HK-2 (cell line): Measurements from ENCODE around the gene TSPEAR.
"Not testable (repeated sequence)": the region's sequence is repeated elsewhere in the genome, so short reads cannot be mapped to it uniquely, and the experiment has no call there.

Experiments
- DNase-seq: peaks from one replicate; pipeline ENCODE4 v3.0.0-alpha.2; 2018; ENCODE audit not compliant: unreplicated experiment

TSPEAR gene

DNA sequence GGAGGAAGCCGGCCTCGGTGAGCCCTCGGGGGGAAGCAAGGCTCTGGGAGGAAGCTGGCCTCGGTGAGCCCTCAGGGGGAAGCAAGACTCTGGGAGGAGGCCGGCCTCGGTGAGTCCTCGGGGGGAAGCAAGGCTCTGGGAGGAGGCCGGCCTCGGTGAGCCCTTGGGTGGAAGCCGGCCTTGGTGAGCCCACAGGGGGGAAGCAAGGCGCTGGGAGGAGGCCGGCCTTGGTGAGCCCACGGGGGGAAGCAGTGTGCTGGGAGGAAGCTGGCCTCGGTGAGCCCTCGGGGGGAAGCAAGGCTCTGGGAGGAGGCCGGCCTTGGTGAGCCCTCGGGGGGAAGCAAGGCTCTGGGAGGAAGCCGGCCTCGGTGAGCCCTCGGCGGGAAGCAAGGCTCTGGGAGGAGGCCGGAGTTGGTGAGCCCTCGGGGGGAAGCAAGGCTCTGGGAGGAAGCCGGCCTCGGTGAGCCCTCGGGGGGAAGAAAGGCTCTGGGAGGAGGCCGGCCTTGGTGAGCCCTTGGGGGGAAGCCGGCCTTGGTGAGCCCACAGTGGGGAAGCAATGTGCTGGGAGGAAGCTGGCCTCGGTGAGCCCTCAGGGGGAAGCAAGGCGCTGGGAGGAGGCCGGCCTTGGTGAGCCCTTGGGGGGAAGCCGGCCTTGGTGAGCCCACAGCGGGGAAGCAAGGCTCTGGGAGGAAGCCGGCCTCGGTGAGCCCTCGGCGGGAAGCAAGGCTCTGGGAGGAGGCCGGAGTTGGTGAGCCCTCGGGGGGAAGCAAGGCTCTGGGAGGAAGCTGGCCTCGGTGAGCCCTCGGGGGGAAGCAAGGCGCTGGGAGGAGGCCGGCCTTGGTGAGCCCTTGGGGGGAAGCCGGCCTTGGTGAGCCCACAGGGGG is 208.1 kb downstream of the TSPEAR start:
- not testable (repeated sequence) for DNase-seq

DNA sequence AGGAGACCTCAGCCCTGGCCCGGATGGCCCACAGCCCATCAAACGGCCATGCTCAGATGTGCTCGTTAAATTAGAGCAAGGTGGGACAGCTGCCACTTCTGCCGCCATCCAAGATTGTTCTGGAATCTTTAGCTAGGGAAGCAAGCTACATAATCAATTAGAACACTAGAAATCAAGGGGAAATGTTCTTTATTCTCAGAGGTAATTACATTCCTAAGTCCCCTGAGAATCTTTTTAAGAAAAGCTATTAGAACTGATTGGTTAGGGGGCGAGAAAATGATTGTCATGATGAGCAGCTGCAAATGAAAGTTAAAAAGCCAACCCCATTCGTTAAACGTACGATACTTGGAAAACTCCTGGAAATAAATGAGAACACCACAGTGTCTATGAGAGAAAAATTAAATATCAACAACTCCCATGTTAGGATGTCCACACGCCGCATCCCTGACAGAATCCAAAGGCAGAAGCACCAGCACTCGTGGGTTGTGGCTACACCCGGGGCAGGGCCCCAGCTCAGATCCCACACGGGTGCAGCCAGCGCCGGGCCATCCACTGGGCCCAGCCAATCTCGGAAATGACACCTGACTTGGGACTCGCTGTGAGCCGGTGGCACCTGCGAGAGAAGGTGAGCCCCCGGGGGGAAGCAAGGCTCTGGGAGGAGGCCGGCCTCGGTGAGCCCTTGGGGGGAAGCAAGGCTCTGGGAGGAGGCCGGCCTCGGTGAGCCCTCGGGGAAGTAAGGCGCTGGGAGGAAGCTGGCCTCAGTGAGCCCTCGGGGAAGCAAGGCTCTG is 209.0 kb downstream of the TSPEAR start:
- no peak for DNase-seq

DNA sequence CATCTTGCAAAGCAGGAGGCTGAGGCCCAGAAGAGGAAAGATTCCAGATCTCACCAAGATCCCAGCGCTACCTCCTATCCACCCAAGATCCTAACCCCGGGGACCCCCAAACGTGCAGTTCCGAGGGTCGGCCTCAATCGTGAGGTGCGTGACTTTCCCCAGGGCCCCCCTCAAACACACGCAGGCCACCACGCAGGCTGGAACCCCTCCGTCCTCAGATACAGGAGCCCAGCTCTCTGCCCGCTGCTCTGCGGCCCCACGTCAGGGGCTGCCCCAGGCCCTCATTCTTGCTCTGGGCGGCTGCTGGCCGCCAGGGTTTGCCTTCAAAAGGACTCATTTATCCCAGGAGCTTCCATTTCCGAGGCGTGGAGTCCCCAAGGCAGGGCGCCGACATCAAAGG is 211.3 kb downstream of the TSPEAR start:
- DNase-seq = no peak

DNA sequence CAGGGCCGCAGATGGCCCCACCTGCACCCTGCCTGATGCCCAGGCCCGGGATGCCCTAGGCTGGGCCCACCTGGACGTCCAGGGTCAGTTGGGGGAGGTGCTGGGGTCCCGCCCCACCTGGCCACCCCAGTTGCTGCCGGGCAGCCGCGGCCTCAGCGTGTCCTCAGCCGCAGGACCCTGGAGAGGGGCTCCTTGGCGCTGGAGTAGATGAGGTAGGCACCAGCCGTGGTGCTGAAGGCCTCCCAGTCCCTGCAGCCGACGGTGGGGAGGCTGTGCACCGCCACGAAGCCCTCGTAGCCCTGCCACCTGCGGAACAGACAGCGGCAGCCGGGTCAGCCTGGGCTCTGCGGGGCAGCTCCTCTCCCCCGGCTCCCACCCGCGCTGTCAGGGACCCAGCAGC is 211.7 kb downstream of the TSPEAR start:
- DNase-seq = no peak

DNA sequence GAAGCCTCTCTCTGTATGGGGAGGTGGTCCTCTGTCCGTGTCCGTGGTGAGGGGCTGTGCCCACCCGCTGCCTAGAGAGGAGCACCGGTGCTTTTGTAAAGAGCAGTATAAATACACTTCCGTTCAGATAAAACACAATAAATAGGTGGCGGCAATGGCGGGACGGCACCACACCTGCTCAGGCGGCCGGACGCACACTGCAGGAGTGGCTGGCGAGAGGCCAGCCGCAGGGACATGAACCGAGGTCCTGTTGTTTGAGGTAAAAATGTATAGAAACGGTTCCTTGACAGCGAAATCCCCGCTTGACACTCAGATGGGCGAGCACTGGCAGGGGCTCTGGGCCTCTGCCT is 212.2 kb downstream of the TSPEAR start:
- DNase-seq = no peak

DNA sequence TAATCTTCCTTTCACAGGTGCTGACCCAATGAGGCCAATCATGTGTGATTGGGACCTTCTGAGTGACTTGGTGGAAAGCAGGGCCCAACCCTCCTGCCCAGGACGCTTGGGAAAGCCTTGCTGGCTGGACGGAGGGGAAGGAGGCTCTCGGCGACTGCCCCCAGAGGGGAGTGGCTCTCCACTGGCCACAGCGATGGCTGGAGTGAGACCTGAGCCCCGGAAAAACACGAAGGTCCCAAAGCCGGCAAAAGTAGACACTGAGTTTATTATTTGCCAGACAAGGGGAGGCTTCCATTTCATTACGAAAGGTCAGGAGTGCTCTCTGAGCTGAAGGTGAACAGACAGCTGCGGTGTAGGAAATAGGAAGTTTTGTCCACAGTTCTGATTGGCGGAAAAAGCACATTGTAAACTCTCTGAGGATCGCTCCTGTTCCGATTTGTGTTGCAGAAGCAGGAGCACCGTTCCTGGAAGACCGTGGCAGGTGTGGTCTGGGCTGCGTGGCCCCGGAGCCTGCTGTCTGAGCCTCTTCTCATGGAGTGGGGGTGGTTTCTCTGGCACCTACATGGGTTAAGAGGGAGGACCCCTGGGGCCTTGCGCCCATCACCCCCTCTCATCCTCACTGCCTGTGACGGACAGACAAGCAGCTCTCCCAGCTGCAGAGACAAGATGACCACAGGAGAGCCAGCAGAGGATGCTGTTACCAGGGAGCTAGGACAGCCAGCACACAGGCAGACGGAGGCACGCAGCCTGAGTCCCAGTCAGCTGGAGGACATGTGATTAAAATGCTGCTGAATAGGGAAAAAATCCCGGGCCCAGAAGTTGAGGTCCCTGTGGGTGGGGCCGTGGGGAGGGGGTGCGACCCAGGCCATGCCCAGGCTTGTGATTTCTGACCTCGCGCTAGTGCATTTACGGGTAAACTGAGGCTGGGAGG is 212.8 kb downstream of the TSPEAR start:
- no peak for DNase-seq

DNA sequence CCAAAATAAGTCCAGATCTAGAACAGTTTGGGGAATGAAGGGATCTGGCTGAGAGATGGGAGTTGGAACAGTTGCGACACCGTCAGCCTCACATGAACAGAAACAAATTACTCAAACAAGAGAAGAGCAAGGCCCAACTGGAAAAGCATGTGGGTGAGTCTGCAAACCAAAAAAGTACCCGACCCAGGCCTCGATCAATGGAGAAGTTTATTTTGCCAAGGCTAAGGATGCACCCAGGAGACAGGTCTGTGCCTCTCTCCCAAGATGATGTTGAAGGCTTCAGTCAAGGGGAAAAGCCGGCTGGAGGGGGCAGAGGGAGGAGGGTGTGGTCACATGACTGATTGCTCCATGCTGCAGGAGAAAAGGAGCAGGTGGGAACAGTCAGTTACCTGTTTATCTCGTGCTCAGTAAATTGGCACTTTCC is 213.7 kb downstream of the TSPEAR start:
- no peak for DNase-seq

DNA sequence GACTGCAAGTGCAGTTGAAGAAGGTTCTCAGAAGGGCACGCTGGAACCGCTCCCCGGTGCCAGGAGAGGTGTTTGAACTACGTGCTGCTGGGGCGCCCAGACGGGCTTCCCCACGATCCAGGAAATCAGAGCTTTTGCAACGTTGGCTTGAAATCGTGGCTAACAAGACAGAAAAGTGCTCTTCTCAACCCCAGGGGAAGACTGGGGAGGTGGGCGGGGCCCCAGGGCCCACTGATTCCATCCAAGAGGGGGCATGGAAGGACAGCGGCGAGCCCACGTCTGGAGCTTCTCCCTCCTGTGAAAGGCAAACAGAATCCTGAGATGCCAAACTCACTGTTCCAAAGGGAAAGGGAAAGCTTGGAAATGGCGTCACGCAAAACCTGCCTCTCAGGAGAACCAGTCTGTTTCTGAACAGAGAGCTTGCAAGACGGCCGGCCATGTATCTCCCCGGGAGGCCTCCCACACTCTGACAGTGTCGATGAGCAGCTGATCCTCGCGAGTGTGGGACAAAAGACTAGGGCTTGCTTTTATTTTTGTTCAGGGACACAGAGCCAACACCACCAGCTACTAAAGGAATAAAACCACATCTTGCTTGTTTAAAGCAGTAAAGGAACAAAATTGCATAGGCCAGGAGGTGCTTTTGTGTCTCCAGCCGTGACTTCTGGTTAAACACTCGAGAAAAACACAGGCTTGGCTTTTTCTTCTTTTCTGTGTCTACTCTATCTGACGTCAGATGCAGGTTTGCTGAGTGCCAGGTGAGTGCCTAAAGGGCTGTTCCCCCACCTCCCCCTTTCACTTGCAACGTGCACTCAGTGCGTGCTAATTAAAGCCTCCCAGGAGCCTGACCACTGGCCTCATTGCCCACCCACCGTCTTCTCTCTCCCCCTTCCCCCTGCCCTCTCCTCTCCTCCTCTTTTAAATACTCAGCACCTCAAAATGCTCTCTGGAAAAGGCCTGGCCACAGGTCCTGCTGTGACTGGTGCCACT is 214.5 kb downstream of the TSPEAR start:
- no peak for DNase-seq

DNA sequence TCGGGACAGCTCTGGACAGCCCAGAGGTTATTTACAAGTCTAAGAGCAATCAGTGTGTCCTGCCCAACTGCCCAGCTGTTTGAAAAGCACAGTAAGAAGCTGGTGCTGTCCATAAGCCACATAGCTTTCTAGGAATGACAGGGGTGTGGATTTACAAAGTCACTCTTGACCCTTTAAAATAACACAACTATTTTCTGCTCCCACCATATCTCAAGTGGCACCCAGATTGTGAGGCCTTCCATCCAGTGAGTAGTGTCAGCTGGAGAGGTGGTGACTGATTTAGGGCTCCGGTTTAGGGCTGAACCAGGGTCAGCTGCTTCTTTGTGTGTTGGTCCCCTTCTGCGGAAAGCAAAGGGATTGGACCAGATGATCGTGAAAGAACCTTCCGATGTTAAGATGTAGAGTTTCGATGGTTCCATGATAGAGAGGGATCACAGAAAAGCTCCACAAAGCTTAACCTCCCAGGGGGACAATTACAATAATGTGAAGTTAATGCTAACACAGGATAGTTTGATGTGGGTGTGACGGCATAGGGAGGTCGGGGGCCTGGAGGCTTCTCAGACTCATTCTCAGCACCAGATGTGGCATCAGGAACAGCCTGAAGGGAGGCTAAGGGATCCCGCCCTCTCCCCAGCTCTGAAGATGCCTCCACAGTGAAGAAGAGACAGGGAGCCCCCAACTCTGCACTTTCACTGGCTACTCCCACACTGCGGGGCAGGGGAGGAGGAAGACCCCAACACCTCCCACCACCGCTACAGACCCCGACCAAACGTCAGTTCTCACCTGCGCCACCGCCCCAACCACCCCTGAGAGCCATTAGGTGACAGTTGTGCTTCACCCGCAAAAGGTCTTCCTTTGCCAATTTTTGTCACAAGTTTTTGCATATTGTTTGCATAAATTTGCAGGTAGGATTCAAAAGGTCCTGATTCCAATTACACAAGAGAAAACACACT is 215.5 kb downstream of the TSPEAR start:
- DNase-seq = no peak

DNA sequence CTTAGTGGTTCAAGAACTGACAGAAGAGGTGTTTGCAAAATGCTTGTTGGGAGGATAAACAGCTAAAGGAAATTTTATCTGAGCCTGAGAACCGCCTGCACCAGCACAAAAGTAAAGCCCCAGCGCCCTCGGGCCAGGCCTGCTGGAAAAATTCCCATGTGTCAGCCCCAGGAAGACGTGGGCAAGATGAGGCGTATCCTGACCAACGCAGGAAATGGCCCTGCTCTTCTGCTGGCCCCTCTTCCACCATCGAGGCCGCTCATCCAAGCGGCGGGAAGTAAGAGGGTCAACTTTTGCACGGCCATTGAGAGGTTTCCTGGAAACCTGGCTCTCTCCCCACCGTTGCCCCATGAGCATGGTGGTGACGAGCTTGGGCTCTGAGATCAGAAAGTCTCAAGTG is 216.4 kb downstream of the TSPEAR start:
- DNase-seq = no peak

DNA sequence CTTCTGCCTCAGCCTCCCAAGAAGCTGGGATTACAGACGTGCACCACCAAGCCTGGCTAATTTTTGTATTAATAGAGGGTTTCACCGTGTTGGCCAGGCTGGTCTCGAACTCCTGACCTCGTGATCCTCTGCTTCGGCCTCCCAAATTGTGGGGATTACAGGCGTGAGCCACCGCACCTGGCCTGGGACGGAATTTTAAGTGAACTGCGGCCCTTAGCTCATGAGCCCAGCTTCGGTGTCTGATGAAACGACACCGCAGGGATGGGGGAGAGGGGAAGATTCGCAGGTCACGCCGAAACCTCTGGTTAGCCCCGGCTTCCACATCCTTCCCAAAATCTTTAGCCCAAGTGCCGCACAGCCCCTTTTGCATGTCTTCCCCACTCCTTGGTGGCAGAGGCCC is 217.0 kb downstream of the TSPEAR start:
- DNase-seq = no peak

DNA sequence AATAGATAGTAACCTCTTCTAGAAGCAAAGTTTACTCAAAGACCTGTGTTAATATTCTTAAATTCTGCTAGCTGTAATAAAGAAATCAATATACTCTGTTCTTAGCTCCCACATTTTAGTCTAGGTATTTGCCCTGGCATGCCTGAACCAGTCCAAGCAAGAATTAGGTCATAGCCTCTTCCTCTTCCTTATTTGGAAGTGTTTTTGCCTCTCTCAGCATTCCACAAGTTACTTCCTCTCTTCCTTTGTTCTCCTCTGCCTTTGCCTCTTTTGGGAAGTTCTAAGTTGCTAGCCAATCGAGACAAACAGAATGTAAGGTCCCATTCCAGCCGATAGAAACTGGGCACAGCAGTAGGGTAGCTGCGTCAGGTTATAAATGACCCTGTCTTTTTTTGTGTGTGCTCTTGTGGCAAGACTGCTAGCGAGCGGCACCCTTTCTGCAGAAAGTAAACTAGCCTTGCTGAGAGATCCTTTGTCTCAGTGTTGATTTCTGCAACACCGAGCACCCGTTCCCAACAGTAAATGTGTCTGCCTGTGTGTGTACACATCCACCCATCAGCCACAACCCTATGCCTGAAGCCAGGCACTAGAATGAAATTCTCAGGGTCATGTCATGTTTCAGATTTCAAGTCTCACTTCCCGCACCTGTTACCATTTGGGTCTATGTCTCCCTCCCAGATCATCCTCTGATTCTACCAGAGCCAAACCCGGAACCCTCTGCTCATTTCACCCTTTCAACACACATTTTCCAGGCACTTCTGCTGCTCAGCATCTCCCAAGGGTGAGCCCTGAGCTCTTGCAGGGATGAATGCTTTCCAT is 218.6 kb downstream of the TSPEAR start:
- DNase-seq = no peak

DNA sequence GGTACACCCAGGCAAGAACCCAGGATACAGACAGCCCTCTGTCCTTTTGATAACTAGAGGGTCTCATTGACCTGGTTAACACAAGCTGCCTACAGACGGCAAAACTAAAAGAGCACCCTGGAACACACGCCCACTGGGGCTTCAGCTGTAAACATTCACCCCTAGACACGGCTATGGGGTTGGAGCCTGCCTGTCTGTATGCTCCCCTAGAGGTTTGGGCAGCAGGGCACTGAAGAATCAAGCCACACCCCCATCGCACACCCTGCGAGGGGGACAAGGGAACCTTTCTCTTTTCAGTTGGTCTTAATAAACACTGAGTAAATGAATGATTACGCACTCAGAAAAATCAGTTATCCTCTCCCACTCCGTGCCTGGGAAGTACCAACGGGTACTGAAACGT is 220.6 kb downstream of the TSPEAR start:
- DNase-seq = no peak

DNA sequence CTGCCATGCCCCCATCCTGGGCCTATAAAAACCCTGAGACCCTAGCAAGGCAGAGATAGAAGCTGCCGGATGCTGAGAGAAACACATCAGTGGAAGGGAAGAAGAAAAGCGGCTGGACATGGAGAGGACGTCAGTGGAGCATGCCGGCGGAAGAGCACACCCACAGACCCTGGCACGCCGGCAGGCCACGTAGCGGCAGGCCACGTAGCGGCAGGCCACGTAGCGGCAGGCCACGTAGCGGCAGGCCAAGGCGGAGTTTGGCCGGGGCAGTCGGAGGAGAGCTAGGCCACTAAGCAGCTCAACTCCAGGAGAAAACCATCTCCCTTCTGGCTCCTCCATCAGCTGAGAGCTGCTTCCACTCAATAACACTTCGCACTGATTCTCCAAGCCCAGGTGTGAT is 221.0 kb downstream of the TSPEAR start:
- DNase-seq = no peak

DNA sequence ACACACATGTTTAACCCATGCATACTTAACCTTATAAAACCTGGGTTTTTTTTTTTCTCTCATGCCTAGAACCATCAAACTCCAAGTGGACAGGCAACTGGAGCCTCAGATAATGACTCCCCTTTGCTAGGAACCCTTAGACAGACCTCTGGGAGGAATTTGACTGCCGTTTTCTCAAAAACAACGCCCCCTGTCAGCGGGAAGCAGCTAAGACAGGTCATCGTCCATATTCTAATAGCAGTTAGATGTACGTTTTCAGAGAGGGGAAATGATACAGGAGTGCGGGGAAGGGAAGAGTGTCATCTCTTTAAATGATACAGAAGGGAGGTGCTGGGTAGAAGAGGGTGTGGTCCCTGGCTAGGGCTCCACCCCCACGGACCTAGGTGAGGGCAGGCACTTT is 221.4 kb downstream of the TSPEAR start:
- DNase-seq = no peak

DNA sequence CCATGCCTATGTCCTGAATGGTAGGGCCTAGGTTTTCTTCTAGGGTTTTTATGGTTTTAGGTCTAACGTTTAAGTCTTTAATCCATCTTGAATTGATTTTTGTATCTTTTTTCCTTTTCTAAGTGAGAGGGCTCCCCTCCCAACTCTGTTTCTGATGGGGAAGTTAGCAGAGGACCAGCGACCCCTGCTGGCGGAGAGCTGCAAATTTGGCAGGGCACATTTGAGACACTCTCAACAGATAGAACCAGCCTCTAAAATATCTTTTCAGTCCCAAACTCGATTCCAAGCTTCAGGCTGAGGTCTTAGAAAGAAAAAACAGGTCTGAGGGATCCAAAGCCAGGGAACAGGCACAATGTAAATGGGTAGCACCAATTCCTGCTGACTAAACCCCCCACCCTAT is 223.5 kb downstream of the TSPEAR start:
- DNase-seq = no peak

DNA sequence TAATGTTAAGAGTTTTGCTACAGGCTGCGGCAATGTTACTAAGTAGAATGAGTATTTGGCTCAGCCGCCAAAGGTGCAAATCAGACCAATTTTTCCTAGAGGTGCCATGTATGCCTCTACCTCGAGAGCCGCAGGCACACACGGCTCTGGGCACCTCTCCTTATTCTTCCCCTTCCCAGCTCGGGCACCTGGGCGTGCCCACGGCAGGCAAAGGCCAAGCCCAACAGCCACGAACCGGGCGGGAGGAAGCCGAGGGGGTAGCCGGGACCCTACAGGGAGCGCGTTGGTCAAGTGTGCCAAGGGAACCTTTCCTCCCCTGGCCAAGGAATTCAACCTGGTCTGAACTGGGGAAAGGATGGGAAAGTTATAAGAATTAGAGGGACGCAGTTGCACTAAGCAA is 225.1 kb downstream of the TSPEAR start:
- no peak for DNase-seq

DNA sequence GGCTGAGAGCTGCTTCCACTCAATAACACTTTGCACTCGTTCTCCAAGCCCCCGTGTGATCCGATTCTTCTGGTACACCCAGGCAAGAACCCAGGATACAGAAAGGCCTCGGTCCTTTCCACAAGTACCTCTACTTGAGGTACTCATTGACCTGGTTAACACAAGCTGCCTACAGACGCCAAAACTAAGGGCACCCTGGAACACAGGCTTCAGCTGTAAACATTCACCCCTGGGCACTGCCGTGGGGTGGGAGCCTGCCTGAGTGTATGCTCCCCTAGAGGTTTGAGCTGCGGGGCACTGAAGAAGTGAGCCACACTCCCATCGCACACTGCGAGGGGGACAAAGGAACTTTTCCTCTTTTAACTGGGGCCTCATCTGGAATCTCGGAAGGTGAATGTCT is 225.6 kb downstream of the TSPEAR start:
- no peak for DNase-seq

DNA sequence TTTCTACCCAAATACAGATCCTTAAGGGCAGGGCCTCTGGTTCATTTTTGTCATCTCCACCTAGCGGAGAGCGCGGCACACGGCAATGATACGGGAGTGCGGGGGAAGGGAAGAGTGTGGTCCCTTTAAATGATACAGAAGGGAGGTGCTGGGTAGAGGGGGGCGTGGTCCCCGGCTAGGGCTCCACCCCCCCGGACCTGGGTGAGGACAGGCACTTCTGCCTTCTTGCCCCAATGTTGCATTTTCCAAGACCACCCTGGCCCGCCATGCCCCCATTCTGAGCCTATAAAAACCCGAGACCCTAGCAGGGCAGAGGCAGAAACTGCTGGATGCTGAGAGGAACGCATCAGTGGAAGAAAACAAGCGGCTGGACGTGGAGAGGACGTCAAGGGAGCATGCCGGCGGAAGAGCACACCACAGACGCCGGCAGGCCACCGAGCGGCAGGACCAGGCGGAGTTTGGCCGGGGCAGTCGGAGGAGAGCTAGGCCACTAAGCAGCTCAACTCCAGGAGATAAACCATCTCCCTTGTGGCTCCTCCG is 226.0 kb downstream of the TSPEAR start:
- no peak for DNase-seq
